ENCODE data around the gene SPATA31E1.

SPATA31E1 gene

GRCh38 chr9:87857141-87857947 lies 25.3 kb upstream of the SPATA31E1 start:
- TF ChIP-seq MAX (IDR thresholded peaks at IDR 0.05) (no peak), TEAD4 (IDR thresholded peaks at IDR 0.05) (no peak), CEBPB (IDR thresholded peaks at IDR 0.05) (no peak), ZBTB7A (IDR thresholded peaks at IDR 0.05; ENCODE audit: low read depth) (no peak), TAF1 (IDR thresholded peaks at IDR 0.05; ENCODE audit: low read depth) (no peak), FOXM1 (IDR thresholded peaks at IDR 0.05; ENCODE audit: borderline replicate concordance, low read depth) (no peak), RAD21 (IDR thresholded peaks at IDR 0.05; ENCODE audit: low read depth) (no peak), EGR1 (IDR thresholded peaks at IDR 0.05) (no peak), NFIC (IDR thresholded peaks at IDR 0.05) (no peak)

DNA sequence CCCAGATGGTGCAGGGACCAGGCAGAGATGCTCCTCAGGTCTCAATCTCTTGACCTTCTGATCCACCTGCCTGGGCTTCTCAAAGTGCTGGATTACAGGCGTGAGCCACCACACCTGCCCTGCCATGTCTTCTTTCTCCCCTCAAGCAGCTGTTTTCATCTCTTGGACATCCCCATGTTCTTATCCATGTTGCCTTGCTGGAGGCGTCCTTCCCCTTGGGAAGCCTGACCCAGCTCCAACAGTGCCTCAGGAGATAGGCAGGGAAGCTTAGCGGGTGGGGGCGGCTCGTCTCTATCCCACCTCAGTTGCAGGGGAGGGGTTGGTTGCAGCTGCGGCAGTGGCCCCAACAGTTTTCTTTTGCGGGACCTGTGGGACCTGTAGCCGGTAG lies 24.7 kb upstream of the SPATA31E1 start:
- TF ChIP-seq CREB1 (IDR thresholded peaks at IDR 0.05; ENCODE audit: low read depth) = no peak
- TF ChIP-seq, protein P1, sequence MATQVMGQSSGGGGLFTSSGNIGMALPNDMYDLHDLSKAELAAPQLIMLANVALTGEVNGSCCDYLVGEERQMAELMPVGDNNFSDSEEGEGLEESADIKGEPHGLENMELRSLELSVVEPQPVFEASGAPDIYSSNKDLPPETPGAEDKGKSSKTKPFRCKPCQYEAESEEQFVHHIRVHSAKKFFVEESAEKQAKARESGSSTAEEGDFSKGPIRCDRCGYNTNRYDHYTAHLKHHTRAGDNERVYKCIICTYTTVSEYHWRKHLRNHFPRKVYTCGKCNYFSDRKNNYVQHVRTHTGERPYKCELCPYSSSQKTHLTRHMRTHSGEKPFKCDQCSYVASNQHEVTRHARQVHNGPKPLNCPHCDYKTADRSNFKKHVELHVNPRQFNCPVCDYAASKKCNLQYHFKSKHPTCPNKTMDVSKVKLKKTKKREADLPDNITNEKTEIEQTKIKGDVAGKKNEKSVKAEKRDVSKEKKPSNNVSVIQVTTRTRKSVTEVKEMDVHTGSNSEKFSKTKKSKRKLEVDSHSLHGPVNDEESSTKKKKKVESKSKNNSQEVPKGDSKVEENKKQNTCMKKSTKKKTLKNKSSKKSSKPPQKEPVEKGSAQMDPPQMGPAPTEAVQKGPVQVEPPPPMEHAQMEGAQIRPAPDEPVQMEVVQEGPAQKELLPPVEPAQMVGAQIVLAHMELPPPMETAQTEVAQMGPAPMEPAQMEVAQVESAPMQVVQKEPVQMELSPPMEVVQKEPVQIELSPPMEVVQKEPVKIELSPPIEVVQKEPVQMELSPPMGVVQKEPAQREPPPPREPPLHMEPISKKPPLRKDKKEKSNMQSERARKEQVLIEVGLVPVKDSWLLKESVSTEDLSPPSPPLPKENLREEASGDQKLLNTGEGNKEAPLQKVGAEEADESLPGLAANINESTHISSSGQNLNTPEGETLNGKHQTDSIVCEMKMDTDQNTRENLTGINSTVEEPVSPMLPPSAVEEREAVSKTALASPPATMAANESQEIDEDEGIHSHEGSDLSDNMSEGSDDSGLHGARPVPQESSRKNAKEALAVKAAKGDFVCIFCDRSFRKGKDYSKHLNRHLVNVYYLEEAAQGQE (IDR thresholded peaks at IDR 0.05; ENCODE audit: low read depth) = no peak
- TF ChIP-seq RAD21 (IDR thresholded peaks at IDR 0.05; ENCODE audit: low read depth) = no peak
- TF ChIP-seq ZBTB7A (IDR thresholded peaks at IDR 0.05; ENCODE audit: low read depth) = no peak
- no peak for TF ChIP-seq YY1 (IDR thresholded peaks at IDR 0.05; ENCODE audit: low read depth)
- no peak for TF ChIP-seq EP300 (IDR thresholded peaks at IDR 0.05; ENCODE audit: borderline replicate concordance)
- no peak for TF ChIP-seq TEAD4 (IDR thresholded peaks at IDR 0.05)
- TF ChIP-seq EGR1 (IDR thresholded peaks at IDR 0.05) = no peak
- no peak for TF ChIP-seq TAF1 (IDR thresholded peaks at IDR 0.05; ENCODE audit: low read depth)
- no peak for TF ChIP-seq NFIC (IDR thresholded peaks at IDR 0.05)
- no peak for TF ChIP-seq MAX (IDR thresholded peaks at IDR 0.05)
- no peak for TF ChIP-seq USF1 (IDR thresholded peaks at IDR 0.05)
- TF ChIP-seq CEBPB (IDR thresholded peaks at IDR 0.05) = no peak

GRCh38 chr9:87859137-87859536 lies 23.5 kb upstream of the SPATA31E1 start:
- TF ChIP-seq TEAD4 (IDR thresholded peaks at IDR 0.05) = no peak

DNA sequence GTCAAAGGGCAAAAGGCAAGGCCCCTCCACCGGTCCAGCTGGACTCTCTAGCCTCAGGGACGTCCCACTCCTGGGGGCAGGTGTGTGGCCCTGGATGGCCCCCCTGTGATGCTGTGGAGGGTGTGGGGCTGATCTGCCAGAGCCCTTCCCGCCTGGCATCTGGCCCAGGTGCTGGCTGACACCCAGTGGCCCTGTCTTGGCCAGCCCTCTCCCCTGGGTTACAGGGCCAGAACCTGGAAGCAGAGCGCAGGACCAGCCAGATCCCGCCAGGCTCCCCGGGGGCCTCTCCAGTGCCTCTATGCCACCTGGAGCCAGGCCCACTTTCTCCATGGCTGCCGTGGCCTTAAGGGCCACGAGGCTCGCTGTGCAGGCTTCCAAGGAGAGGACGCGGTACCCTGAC lies 22.9 kb upstream of the SPATA31E1 start:
- TF ChIP-seq CREB1 (IDR thresholded peaks at IDR 0.05; ENCODE audit: low read depth) (no peak), ZBTB7A (IDR thresholded peaks at IDR 0.05; ENCODE audit: low read depth) (no peak), YY1 (IDR thresholded peaks at IDR 0.05; ENCODE audit: low read depth) (no peak), TAF1 (IDR thresholded peaks at IDR 0.05; ENCODE audit: low read depth) (no peak), FOXM1 (IDR thresholded peaks at IDR 0.05; ENCODE audit: borderline replicate concordance, low read depth) (no peak), USF1 (IDR thresholded peaks at IDR 0.05) (no peak), TEAD4 (IDR thresholded peaks at IDR 0.05) (no peak), RAD21 (IDR thresholded peaks at IDR 0.05; ENCODE audit: low read depth) (no peak), EP300 (IDR thresholded peaks at IDR 0.05; ENCODE audit: borderline replicate concordance) (no peak), TCF12 (IDR thresholded peaks at IDR 0.05; ENCODE audit: low read depth) (no peak), CEBPB (IDR thresholded peaks at IDR 0.05) (no peak)
- TF ChIP-seq, protein P1 (IDR thresholded peaks at IDR 0.05; ENCODE audit: low read depth) = no peak

DNA sequence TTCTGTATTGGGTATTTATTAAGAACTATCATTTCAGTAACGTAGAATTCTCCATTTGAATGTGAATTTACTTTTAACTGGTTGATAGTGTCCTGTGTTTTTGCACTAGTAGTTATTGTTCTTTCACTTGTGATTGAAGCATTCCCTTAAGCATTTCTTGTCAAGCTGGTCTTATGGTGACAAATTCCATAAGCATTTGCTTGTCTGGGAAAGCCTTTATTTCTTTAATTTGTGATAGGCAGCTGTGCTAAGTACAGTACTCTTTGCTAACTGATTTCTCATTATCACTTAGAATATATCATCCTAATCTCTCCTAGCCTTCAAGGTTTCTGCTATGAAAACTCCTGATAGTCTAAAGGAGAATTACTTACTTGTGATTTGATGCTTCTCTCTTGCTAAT lies 21.3 kb upstream of the SPATA31E1 start:
- TF ChIP-seq EP300 (IDR thresholded peaks at IDR 0.05; ENCODE audit: borderline replicate concordance) (no peak), NFIC (IDR thresholded peaks at IDR 0.05) (no peak), TEAD4 (IDR thresholded peaks at IDR 0.05) (no peak), YY1 (IDR thresholded peaks at IDR 0.05; ENCODE audit: low read depth) (no peak), ZBTB7A (IDR thresholded peaks at IDR 0.05; ENCODE audit: low read depth) (no peak), USF1 (IDR thresholded peaks at IDR 0.05) (no peak), FOXM1 (IDR thresholded peaks at IDR 0.05; ENCODE audit: borderline replicate concordance, low read depth) (no peak), CEBPB (IDR thresholded peaks at IDR 0.05) (no peak), EGR1 (IDR thresholded peaks at IDR 0.05) (no peak), TCF12 (IDR thresholded peaks at IDR 0.05; ENCODE audit: low read depth) (no peak), CREB1 (IDR thresholded peaks at IDR 0.05; ENCODE audit: low read depth) (no peak), RAD21 (IDR thresholded peaks at IDR 0.05; ENCODE audit: low read depth) (no peak)
- TF ChIP-seq, protein P1 (IDR thresholded peaks at IDR 0.05; ENCODE audit: low read depth) = no peak
